Liver (tissue), 9 donors: ENCODE measurements around the gene ZNF654. TPM values are rescaled to one million over a fixed set of nuclear protein-coding genes. Genes with fewer than 3 reads are reported as not detected.

Experiments
- DNase-seq: peaks from one replicate; pipeline ENCODE4 v3.0.0-alpha.2; 2017; ENCODE audit warnings: low spot score
- H3K27ac ChIP-seq, 2 donors: one replicate each; pipeline ENCODE4 v1.7.0; 2013; ENCODE audit warnings: inconsistent platforms in 2 of 2, low read length in 2 of 2, control low read depth in 1 of 2, low read depth in 1 of 2, mild to moderate bottlenecking in 1 of 2
- H3K27me3 ChIP-seq, 4 donors: one replicate each; pipeline versions ENCODE4 v1.6.1 to v1.7.0; 2013; ENCODE audit warnings: low read length in 3 of 4, inconsistent platforms in 1 of 4, mild to moderate bottlenecking in 1 of 4, moderate library complexity in 1 of 4; ENCODE audit not compliant: control insufficient read depth in 4 of 4, insufficient read depth in 4 of 4
- H3K36me3 ChIP-seq, 4 donors: one replicate each; pipeline versions ENCODE4 v1.6.1 to v1.7.0; 2013; ENCODE audit warnings: low read length in 3 of 4, mild to moderate bottlenecking in 3 of 4, low read depth in 1 of 4, moderate library complexity in 1 of 4; ENCODE audit not compliant: control insufficient read depth in 4 of 4, insufficient read depth in 3 of 4
- H3K4me1 ChIP-seq, 4 donors: one replicate each; pipeline versions ENCODE4 v1.6.1 to v1.7.0; 2013; ENCODE audit warnings: low read length in 3 of 4, mild to moderate bottlenecking in 3 of 4, moderate library complexity in 1 of 4; ENCODE audit not compliant: control insufficient read depth in 4 of 4, insufficient read depth in 4 of 4
- H3K4me3 ChIP-seq, 3 donors: one replicate each; pipeline versions ENCODE4 v1.6.1 to v1.7.0; 2013; ENCODE audit warnings: low read length in 3 of 3, control low read depth in 1 of 3, low read depth in 1 of 3, mild to moderate bottlenecking in 1 of 3
- H3K9ac ChIP-seq, 2 donors: one replicate each; pipeline ENCODE4 v1.7.0; 2013; ENCODE audit warnings: low read length in 2 of 2, mild to moderate bottlenecking in 2 of 2, moderate library complexity in 2 of 2, control low read depth in 1 of 2, low read depth in 1 of 2
- H3K9me3 ChIP-seq, 4 donors: one replicate each; pipeline versions ENCODE4 v1.6.1 to v1.7.0; 2013; ENCODE audit warnings: low read length in 3 of 4; ENCODE audit not compliant: control insufficient read depth in 4 of 4
- EGR1 ChIP-seq, 2 donors: IDR thresholded peaks; 2 replicates each; pipeline ENCODE4 v1.6.1; 2016 to 2018; ENCODE audit warnings: antibody characterized with exemption in 2 of 2, low read depth in 2 of 2
- FOXA1 ChIP-seq: IDR thresholded peaks from 2 replicates; pipeline ENCODE4 v1.6.1; 2016; ENCODE audit warnings: antibody characterized with exemption
- FOXA2 ChIP-seq: IDR thresholded peaks from 2 replicates; pipeline ENCODE4 v1.6.1; 2016; ENCODE audit warnings: antibody characterized with exemption
- GABPA ChIP-seq, 2 donors: IDR thresholded peaks in 1 of 2; conservative IDR thresholded peaks in 1 of 2; 2 replicates each; pipeline ENCODE4 v1.6.1; 2016; ENCODE audit warnings: antibody characterized with exemption in 2 of 2, mild to moderate bottlenecking in 1 of 2, moderate library complexity in 1 of 2
- HNF4A ChIP-seq, 2 donors: conservative IDR thresholded peaks; 2 replicates each; pipeline ENCODE4 v1.6.1; 2016; ENCODE audit warnings: antibody characterized with exemption in 2 of 2, mild to moderate bottlenecking in 2 of 2
- HNF4G ChIP-seq: IDR thresholded peaks from 2 replicates; pipeline ENCODE4 v1.6.1; 2016; ENCODE audit warnings: antibody characterized with exemption
- JUND ChIP-seq, 2 donors: IDR thresholded peaks; 2 replicates each; pipeline ENCODE4 v1.6.1; 2016; ENCODE audit warnings: antibody characterized with exemption in 2 of 2
- NR2F2 ChIP-seq: IDR thresholded peaks from 2 replicates; pipeline ENCODE4 v1.6.1; 2016; ENCODE audit warnings: antibody characterized with exemption
- RAD21 ChIP-seq, 2 donors: IDR thresholded peaks; 2 replicates each; pipeline ENCODE4 v1.6.1; 2016; ENCODE audit warnings: antibody characterized with exemption in 2 of 2, mild to moderate bottlenecking in 2 of 2
- RXRA ChIP-seq, 2 donors: IDR thresholded peaks; 2 replicates each; pipeline ENCODE4 v1.6.1; 2017 to 2018; ENCODE audit warnings: antibody characterized with exemption in 2 of 2, mild to moderate bottlenecking in 1 of 2
- SP1 ChIP-seq: IDR thresholded peaks from 2 replicates; pipeline ENCODE4 v1.6.1; 2018; ENCODE audit warnings: antibody characterized with exemption, mild to moderate bottlenecking
- TAF1 ChIP-seq: conservative IDR thresholded peaks from 2 replicates; pipeline ENCODE4 v1.6.1; 2016; ENCODE audit warnings: antibody characterized with exemption, mild to moderate bottlenecking
- YY1 ChIP-seq: IDR thresholded peaks from 2 replicates; pipeline ENCODE4 v1.6.1; 2016; ENCODE audit warnings: antibody characterized with exemption, mild to moderate bottlenecking
- WGBS: extraction: QIAGEN DNeasy Blood & Tissue Kit; methylation state at CpG from one replicate; pipeline ENCODE4 v1.1.7; 2013; 5-methylcytosine and 5-hydroxymethylcytosine counted together
- polyA plus RNA-seq, 2 donors: library from polyadenylated mRNA; stranded (reverse) in 1 of 2; unstranded in 1 of 2; fragments of 200-250 nt in 1 of 2; fragments of >200 nt in 1 of 2; fragmentation: Nextera tagmentation in 1 of 2; extraction: Ambion mirVana in 1 of 2; gene quantifications; one replicate each; pipeline versions ENCODE4 v1.2.1 to v1.2.3, GENCODE V29; 2013 to 2015
- total RNA-seq, 2 donors: library from RNA; depleted of rRNA; stranded (reverse); fragments of >200 nt; gene quantifications; one replicate each; pipeline ENCODE4 v1.2.3, GENCODE V29; 2014
- TF ChIP-seq, protein P1 (sequence below): IDR thresholded peaks from 2 replicates; pipeline ENCODE4 v1.6.1; 2016; ENCODE audit warnings: antibody characterized with exemption
- TF ChIP-seq, protein P2 (sequence below): fragments of 150-350 bp; IDR thresholded peaks from 2 replicates; pipeline ENCODE4 v1.5.1; 2017; ENCODE audit warnings: improper control_type of control experiment, low read depth, low read length; ENCODE audit not compliant: missing input control
- TF ChIP-seq, protein P3 (sequence below): IDR thresholded peaks from 2 replicates; pipeline ENCODE4 v1.6.1; 2016; ENCODE audit warnings: antibody characterized with exemption
- TF ChIP-seq, protein P4 (sequence below): IDR thresholded peaks from 2 replicates; pipeline ENCODE4 v1.6.1; 2016; ENCODE audit warnings: antibody characterized with exemption, mild to moderate bottlenecking
- TF ChIP-seq, protein P5 (sequence below): IDR thresholded peaks from 2 replicates; pipeline ENCODE4 v1.6.1; 2016; ENCODE audit warnings: antibody characterized with exemption
- donor health status: healthy.
- donor health status: healthy.
- donor health status: healthy.
- donor health status: healthy.
- donor health status: healthy.

The ZNF654 gene
- total and polyA plus RNA-seq, 4 donors: 2.2 to 10.1 (median 5.4) TPM

- Histone ChIP-seq H3K4me1 (peaks cover 3 to 14% (median 8%) of the 10 kb centered on the region in 4 donors), H3K9ac (peak overlapping the region in 1 of 2 donors; percentile 19), H3K36me3 (no peaks in the 10 kb centered on the region), H3K9me3 (no peaks in the 10 kb centered on the region), H3K4me3 (no peak overlapping the region), H3K27me3 (no peaks in the 10 kb centered on the region), H3K27ac (no peak overlapping the region)
- no peak for TF ChIP-seq NR2F2
- TF ChIP-seq, protein P1, sequence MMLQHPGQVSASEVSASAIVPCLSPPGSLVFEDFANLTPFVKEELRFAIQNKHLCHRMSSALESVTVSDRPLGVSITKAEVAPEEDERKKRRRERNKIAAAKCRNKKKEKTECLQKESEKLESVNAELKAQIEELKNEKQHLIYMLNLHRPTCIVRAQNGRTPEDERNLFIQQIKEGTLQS: no peak
- TF ChIP-seq, protein P2, sequence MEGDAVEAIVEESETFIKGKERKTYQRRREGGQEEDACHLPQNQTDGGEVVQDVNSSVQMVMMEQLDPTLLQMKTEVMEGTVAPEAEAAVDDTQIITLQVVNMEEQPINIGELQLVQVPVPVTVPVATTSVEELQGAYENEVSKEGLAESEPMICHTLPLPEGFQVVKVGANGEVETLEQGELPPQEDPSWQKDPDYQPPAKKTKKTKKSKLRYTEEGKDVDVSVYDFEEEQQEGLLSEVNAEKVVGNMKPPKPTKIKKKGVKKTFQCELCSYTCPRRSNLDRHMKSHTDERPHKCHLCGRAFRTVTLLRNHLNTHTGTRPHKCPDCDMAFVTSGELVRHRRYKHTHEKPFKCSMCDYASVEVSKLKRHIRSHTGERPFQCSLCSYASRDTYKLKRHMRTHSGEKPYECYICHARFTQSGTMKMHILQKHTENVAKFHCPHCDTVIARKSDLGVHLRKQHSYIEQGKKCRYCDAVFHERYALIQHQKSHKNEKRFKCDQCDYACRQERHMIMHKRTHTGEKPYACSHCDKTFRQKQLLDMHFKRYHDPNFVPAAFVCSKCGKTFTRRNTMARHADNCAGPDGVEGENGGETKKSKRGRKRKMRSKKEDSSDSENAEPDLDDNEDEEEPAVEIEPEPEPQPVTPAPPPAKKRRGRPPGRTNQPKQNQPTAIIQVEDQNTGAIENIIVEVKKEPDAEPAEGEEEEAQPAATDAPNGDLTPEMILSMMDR: no peak
- no peak for TF ChIP-seq GABPA (IDR thresholded peaks at IDR 0.05 in 1 of 2, conservative IDR thresholded peaks at IDR 0.05 in 1 of 2)
- no peak for TF ChIP-seq RAD21 (IDR thresholded peaks at IDR 0.05)
- TF ChIP-seq, protein P3, sequence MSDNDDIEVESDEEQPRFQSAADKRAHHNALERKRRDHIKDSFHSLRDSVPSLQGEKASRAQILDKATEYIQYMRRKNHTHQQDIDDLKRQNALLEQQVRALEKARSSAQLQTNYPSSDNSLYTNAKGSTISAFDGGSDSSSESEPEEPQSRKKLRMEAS: no peak
- no peak for TF ChIP-seq HNF4A (conservative IDR thresholded peaks at IDR 0.05)
- TF ChIP-seq SP1: no peak
- TF ChIP-seq FOXA1: no peak
- TF ChIP-seq EGR1 (IDR thresholded peaks at IDR 0.05; ENCODE audit: low read depth in 2 of 2): no peak
- TF ChIP-seq, protein P4, sequence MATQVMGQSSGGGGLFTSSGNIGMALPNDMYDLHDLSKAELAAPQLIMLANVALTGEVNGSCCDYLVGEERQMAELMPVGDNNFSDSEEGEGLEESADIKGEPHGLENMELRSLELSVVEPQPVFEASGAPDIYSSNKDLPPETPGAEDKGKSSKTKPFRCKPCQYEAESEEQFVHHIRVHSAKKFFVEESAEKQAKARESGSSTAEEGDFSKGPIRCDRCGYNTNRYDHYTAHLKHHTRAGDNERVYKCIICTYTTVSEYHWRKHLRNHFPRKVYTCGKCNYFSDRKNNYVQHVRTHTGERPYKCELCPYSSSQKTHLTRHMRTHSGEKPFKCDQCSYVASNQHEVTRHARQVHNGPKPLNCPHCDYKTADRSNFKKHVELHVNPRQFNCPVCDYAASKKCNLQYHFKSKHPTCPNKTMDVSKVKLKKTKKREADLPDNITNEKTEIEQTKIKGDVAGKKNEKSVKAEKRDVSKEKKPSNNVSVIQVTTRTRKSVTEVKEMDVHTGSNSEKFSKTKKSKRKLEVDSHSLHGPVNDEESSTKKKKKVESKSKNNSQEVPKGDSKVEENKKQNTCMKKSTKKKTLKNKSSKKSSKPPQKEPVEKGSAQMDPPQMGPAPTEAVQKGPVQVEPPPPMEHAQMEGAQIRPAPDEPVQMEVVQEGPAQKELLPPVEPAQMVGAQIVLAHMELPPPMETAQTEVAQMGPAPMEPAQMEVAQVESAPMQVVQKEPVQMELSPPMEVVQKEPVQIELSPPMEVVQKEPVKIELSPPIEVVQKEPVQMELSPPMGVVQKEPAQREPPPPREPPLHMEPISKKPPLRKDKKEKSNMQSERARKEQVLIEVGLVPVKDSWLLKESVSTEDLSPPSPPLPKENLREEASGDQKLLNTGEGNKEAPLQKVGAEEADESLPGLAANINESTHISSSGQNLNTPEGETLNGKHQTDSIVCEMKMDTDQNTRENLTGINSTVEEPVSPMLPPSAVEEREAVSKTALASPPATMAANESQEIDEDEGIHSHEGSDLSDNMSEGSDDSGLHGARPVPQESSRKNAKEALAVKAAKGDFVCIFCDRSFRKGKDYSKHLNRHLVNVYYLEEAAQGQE: no peak
- TF ChIP-seq FOXA2: no peak
- TF ChIP-seq JUND (IDR thresholded peaks at IDR 0.05): no peak
- TF ChIP-seq YY1: no peak
- TF ChIP-seq HNF4G: no peak
- TF ChIP-seq, protein P5, sequence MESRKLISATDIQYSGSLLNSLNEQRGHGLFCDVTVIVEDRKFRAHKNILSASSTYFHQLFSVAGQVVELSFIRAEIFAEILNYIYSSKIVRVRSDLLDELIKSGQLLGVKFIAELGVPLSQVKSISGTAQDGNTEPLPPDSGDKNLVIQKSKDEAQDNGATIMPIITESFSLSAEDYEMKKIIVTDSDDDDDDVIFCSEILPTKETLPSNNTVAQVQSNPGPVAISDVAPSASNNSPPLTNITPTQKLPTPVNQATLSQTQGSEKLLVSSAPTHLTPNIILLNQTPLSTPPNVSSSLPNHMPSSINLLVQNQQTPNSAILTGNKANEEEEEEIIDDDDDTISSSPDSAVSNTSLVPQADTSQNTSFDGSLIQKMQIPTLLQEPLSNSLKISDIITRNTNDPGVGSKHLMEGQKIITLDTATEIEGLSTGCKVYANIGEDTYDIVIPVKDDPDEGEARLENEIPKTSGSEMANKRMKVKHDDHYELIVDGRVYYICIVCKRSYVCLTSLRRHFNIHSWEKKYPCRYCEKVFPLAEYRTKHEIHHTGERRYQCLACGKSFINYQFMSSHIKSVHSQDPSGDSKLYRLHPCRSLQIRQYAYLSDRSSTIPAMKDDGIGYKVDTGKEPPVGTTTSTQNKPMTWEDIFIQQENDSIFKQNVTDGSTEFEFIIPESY: no peak
- 86% methylated on average over 2 of the region's 2 CpGs for WGBS
- no peak for DNase-seq
Observed at GRCh38 chr3:88075072-88075471, 16.0 kb downstream of the ZNF654 start.

- Histone ChIP-seq H3K9me3 (no peaks in the 10 kb centered on the region), H3K4me1 (peaks cover 3 to 14% (median 8%) of the 10 kb centered on the region in 4 donors), H3K27ac (no peak overlapping the region), H3K9ac (peak overlapping the region in 1 of 2 donors; percentile 19), H3K36me3 (no peaks in the 10 kb centered on the region), H3K4me3 (no peak overlapping the region), H3K27me3 (no peaks in the 10 kb centered on the region)
- DNase-seq: no peak
- 58% methylated on average over 2 of the region's 2 CpGs for WGBS
- TF ChIP-seq, protein P1: no peak
- TF ChIP-seq, protein P5: no peak
- TF ChIP-seq EGR1 (IDR thresholded peaks at IDR 0.05; ENCODE audit: low read depth in 2 of 2) (no peak), GABPA (IDR thresholded peaks at IDR 0.05 in 1 of 2, conservative IDR thresholded peaks at IDR 0.05 in 1 of 2) (no peak), SP1 (no peak), YY1 (no peak), TAF1 (no peak), JUND (IDR thresholded peaks at IDR 0.05) (no peak), FOXA2 (no peak), NR2F2 (no peak), HNF4A (conservative IDR thresholded peaks at IDR 0.05) (no peak), RAD21 (IDR thresholded peaks at IDR 0.05) (no peak), FOXA1 (no peak), RXRA (IDR thresholded peaks at IDR 0.05) (no peak)
- TF ChIP-seq, protein P2: no peak
Observed at GRCh38 chr3:88075497-88075896, 16.4 kb downstream of the ZNF654 start.
